ENCODE results near the gene CST11.

Gene CST11

DNA sequence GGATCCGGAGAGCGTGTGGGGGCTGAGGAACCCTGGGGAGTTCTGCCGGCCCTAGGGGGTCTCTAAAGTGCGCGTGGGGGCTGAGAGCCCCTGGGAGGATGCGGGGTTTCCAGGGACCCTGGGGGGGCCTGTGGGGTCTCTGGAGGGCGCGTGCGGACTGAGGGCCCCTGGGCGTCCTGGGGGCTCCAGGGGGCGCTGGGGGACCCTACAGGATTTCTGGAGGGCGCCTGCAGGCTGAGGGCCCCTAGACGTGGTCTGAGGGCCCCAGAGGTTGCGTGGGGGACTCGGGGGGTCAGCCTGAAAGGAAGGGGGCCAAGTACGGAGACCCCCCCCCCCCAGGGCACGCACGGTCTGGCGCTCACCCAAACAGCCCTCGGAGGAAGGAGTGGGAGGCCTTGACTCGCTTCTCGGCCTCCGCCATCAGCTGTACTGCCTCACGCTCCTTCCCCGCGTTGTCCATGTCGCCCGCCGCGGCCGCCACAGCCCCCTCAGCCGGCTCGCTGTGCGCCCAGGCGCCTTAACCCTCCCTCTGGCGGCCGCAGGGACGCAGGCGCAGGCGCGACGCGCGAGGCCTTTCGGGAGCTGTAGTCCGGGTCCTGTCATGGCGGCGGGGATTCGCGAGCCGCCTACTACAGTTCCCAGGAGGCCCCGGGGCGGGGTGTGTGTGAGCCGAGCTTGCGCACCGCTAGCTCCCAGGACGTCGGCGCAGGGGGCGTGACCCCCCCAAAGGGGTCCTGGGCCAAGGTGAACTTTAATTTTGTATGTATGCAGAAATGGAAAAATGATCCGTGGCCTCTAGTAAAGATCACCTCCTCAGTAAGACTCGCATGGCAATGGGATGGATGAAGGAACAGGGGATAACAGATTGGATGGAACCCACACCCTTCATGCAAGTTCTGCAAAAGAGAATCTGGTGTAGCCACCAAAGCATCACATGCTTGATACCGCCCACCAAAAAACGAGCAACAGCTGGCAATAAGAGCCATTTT, 31.4 kb downstream of the CST11 start, which contains the start of gene NAPB:
TSS of gene NAPB (minus strand) at position 546 of the 989 bp plus-strand sequence. CDS start at position 460, 86 bp downstream.
- TF ChIP-seq, protein P1, sequence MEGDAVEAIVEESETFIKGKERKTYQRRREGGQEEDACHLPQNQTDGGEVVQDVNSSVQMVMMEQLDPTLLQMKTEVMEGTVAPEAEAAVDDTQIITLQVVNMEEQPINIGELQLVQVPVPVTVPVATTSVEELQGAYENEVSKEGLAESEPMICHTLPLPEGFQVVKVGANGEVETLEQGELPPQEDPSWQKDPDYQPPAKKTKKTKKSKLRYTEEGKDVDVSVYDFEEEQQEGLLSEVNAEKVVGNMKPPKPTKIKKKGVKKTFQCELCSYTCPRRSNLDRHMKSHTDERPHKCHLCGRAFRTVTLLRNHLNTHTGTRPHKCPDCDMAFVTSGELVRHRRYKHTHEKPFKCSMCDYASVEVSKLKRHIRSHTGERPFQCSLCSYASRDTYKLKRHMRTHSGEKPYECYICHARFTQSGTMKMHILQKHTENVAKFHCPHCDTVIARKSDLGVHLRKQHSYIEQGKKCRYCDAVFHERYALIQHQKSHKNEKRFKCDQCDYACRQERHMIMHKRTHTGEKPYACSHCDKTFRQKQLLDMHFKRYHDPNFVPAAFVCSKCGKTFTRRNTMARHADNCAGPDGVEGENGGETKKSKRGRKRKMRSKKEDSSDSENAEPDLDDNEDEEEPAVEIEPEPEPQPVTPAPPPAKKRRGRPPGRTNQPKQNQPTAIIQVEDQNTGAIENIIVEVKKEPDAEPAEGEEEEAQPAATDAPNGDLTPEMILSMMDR (IDR thresholded peaks at IDR 0.05; ENCODE audit: low read depth, low read length), result peak; percentile 41
- DNase-seq (ENCODE audit: low read depth in 2 of 2), result peak; percentile 93
- peak within 1 kb of the TSS; percentile 91 to 100 for H3K4me3 ChIP-seq (replicated peaks in 1 of 2; ENCODE audit: low read depth in 2 of 2, low read length in 2 of 2)

DNA sequence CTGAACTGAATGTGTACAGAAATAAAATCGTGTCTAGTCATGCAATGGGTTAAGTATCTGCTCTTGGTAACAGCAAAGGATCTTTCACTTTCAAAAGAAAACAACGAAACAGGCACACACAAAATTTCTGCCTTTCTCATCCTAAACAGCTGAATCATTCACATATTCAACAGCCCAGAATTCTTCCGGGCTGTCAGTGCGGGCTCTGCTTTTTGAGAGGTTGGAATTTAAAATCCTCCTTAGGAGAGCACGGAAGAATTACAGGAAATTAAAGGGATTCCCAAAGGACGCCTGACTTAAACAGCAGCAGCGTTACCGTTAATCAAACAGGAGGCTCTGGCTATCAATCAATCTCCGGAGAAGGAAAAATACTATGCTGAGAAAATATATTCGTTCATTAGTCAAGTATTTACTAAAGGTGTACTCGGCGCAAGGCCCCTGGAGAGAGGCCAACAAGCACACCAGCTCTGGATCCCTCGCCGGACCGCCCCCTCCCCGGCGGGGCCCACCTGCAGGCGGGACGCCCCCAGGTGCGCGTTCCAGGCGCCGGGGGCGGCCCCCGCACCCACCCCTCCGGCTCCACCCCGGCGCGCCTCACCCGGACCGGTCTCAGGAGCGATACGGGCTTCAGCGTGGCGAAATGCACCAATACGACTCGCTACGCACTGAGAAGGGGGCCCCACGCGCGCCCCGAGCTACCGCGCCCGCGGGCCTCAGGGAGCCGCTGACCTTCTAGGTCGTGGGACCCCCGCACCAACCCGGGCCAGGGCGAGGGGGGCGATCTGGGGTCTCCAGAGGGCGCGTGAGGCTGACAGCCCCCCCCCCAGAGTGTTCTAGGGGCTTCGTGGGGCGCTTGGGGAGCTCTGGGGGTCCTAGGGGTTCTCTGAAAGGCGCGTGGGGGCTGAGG, 32.4 kb downstream of the CST11 start:
- peak overlapping the region; percentile 91 to 100 for H3K4me3 ChIP-seq (replicated peaks in 1 of 2; ENCODE audit: low read depth in 2 of 2, low read length in 2 of 2)
- peak; percentile 68 to 80 for DNase-seq (ENCODE audit: low read depth in 2 of 2)
- TF ChIP-seq, protein P1 (IDR thresholded peaks at IDR 0.05; ENCODE audit: low read depth, low read length), result no peak

DNA sequence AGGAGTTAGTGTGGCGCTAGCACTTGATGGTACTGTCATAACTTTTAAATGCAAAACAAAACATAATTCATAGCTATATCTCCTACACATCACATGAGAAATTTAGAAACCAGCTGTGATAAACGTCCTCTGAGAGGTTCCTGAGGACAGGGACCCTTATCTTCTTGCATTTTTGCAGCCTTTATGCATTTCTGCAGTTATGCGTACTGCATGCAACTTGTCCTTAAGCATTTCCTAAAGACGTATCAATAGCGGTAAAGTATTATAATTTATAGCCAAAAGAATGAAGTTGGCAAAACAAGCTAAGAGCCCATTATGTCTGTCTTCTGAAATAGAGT, 33.0 kb downstream of the CST11 start:
- H3K4me3 ChIP-seq (replicated peaks in 1 of 2; ENCODE audit: low read depth in 2 of 2, low read length in 2 of 2), result peak overlapping the region; percentile 91 to 100
- TF ChIP-seq, protein P1 (IDR thresholded peaks at IDR 0.05; ENCODE audit: low read depth, low read length), result no peak
- DNase-seq (ENCODE audit: low read depth in 2 of 2), result no peak

DNA sequence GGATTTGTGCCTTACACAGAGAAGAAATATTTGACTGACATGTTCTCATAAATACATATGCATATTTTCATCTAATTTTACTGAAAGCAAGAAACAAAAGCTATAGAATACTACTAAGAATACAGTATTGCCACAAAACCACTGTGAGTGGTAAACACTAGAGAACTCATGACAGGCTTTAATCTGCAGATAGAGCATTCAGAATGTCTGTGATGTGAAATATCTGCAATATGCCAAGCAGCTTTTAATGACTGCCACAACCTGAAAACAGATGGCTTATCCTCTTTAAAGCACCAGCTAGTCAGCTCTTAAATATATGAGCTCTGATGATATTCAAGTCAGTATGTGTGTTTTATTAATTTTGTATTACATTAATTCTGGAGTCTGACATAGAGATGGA, 34.8 kb downstream of the CST11 start:
- TF ChIP-seq, protein P1 (IDR thresholded peaks at IDR 0.05; ENCODE audit: low read depth, low read length), result no peak
- H3K4me3 ChIP-seq (replicated peaks in 1 of 2; ENCODE audit: low read depth in 2 of 2, low read length in 2 of 2), result no peak overlapping the region
- DNase-seq (ENCODE audit: low read depth in 2 of 2), result no peak

DNA sequence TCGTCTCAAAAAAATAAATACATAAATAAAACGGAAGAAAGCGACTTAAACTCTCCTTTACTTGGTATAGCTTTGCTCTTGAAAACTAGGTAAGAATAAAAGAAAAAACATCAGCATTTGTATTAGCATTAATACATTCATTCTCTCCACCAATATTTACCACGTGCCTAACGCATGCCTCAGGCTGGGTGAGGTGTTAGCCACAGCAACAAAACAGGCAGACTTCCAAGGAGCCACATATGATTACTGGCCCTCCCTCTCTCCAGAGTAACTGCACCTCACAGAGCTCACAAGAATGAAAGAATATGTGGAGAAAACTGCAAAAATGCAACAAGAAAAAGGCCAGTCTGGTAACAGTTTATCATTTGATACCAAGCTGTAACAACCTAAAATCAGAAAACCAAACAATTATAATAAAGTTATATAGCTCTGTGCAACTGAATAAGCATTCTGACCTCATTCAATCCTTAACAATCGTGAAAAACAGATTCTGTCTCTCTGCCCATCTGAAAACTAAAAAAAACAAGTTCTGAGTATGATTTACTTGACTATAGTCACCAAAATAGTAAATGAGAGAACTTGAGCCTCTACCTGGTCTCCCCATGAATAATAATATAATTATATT, 36.6 kb downstream of the CST11 start:
- no peak overlapping the region for H3K4me3 ChIP-seq (replicated peaks in 1 of 2; ENCODE audit: low read depth in 2 of 2, low read length in 2 of 2)
- peak in 1 of 2 donors; percentile 3 for DNase-seq (ENCODE audit: low read depth in 2 of 2)
- TF ChIP-seq, protein P1 (IDR thresholded peaks at IDR 0.05; ENCODE audit: low read depth, low read length), result no peak

DNA sequence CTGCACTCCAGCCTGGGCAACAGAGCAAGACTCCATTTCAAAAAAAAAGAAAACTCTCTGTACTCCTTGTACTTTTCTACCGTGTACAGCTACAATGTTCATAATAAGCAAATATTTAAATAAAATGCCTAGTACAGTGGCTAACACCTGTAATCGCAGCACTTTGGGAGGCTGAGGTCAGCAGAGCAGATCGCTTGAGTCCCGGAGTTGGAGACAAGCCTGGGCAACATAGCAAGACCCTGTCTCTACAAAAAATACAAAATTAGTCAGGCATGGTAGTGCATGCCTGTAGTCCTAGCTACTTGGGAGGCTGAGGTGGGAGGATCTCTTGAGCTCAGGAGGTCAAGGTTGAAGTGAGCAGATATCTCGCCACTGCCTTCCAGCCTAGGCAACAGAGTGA, 37.1 kb downstream of the CST11 start:
- TF ChIP-seq, protein P1 (IDR thresholded peaks at IDR 0.05; ENCODE audit: low read depth, low read length), result no peak
- no peak for DNase-seq (ENCODE audit: low read depth in 2 of 2)

More for the DNA sequence above, 37.1 kb downstream of the CST11 start:
- H3K4me3 ChIP-seq (replicated peaks in 1 of 2; ENCODE audit: low read depth in 2 of 2, low read length in 2 of 2), result no peak overlapping the region
